Pulmonary artery endothelial cell (primary cell): ENCODE measurements around the gene RALGAPA1. TPM values are rescaled to one million over a fixed set of nuclear protein-coding genes. Genes with fewer than 3 reads are reported as not detected.
"Not testable (repeated sequence)": the region's sequence is repeated elsewhere in the genome, so short reads cannot be mapped to it uniquely, and the experiment has no call there.

Source experiments
- DNase-seq: peaks from one replicate; pipeline ENCODE4 v3.0.0-alpha.2; 2011; ENCODE audit warnings: low read depth, low spot score
- total RNA-seq: library from RNA; depleted of rRNA; stranded (reverse); fragments of >200 nt; gene quantifications from 2 replicates; pipeline ENCODE4 v1.2.3, GENCODE V29; 2014

The RALGAPA1 gene
- total RNA-seq = 14.8 and 22.0 TPM in 2 replicates

DNA sequence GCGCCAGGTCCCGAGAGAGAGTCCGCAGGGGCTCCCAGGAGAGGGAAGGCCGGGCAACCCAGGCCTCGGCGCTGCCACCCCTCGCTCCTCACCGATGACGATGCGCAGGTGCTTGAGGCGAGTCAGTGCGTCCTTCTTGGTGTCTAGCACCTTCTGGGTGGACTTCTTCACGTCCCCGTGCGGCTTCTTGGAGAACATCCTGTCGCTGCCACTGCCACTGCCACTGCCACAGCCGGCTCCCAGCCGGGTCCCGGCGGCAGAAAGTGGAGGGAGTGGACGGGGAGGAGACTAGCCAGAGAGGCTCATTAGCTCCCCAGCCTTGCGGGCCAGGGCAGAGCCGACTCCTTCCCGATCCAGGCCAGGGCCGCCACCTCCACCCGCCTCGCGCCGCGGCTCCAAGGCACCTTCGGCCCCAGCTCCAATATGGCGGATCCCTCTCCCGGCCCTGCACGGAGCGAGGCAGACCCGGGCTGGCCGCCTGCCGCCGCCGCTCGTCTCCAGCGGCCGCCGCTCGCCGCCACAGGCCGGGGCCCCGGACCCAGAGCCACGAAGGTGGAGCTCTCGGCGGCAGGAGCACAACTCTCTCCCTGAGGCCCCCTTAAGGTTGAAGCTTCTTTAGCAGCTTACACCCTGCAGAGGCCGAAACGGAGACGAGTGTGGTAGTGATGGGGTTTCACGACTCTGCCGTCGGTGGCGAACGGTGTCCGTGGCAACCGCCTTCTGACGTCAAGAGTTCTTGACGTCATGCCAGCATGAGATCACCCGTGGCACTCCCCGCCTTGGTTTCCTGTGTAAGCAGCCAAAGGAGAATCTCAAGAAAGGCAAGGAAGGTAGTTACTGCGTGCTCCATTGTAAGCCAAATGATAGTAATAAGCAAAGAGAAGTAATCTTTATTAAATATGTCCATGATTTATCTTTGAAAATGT lies at the start of gene RALGAPA1:
Gene RALGAPA1 (minus strand): TSS at position 658 of the 926 bp plus-strand sequence. CDS start 460 bp downstream, at position 198.
- DNase-seq = peak; percentile 96

DNA sequence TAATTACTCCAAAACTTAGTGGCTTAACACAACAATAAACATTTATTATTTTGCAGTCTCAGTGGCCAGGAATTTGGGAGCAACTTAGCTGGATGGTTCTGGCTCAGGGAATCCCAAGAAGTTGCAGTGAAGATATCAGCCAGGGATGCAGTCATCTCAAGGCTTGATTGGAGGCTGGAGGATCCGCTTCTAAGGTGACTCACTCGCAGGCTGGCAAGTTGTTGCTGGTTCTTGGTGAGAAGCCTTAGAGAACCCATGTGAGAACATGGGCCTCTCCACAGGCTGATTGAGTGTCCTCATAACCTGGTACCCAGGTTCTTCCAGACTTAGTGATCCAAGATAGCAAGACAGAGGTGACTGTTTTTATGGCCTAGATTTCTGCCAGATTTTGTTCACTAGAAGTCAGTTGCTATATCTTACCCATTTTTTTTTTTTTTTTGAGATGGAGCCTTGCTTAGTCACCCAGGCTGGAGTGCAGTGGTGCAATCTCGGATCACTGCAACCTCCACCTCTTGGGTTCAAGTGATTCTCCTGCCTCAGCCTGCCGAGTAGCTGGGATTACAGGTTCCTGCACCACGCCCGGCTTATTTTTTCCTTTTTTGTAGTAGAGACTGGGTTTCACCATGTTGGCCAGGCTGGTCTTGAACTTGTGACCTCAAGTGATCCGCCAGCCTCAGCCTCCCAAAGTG lies 49.6 kb upstream of the RALGAPA1 start:
- DNase-seq = no peak

DNA sequence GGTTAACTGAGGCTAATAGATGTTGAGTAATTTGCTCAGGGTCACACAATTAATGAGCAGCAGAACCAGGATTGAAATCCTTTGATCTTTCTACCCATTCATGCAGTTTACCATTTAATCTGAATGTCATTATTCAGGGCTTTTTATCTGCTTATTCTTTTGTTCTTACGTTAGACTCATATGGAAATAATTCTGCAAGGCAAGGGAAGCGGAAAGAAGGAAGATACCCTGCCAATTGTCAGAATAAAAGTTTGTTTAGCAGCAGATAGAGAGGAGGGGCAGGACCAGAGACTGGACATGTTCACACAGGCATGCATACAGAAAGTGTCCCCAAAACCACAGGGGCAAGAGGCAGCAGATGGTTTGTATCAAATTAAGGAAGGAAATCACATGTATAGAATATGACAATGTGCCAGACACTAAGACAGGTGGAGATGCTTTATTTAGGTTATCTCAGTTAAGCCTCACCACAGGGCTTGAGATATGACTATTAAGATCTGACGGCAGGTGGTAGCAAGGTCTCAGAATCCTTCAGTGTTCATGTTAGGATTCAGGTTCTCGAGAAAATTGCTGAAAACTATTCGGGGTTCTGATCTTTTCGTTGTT lies 46.9 kb upstream of the RALGAPA1 start:
- DNase-seq = no peak

DNA sequence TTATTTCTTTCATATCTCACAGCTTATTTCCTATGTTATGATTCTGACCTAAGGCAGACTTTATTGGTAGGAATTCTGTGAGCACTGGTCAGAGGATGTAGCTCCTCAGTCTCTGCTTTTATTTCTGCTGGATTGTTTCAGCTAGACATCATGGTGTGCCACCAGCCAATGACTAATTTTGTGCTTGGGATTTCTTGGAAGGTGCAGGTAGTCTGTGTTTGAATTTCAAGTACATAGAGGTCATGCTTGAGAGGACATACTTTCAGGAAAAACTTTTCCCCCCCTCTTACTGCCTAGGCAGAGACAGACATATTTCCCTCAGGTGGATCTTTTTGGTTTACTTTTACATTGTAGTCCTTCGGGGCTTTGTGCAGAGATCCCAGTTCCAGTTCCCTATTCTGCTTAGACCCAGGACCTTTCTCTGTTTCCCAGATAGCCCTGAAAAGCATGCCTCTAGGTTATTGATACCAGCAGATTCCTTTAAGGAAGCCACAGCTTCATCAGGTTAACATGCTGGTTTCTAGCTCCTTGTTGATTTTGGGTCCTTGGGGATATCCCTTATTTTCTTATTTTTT lies 45.7 kb upstream of the RALGAPA1 start:
- DNase-seq = no peak

DNA sequence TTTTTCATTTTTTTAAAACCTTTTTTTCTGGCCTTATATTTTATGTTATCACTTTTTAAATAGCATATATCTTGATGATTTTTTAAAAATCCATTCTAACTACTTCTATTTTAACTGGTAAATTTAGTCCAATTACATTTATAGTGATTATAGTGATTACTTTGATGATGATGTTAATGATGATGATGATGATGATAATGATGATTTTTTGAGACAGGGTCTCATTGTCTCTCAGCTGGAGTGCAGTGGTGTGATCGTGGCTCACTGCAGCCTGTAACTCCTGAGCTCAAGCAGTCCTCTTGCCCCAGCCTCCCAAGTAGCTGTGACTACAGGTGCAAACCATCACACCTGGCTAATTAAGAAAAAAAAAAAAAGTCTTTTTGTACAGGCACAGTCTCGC lies 44.1 kb upstream of the RALGAPA1 start:
- no peak for DNase-seq

DNA sequence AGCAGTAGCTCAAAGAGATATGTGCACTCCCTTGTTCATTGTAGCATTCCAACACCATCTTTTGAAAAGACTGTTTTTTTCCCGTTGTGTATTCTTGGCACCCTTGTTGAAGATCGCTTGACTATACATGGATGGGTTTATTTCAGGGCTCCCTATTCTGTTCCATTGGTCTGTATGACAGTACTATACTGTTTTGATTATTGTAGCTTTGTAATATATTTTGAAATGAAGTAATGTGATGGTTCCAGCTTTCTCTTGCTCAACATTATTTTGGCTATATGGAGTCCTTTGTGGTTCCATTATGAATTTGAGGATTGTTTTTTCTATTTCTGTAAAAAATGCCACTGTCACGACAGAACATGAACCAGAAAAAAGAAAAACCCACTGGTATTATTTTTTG lies 42.7 kb upstream of the RALGAPA1 start:
- no peak for DNase-seq

DNA sequence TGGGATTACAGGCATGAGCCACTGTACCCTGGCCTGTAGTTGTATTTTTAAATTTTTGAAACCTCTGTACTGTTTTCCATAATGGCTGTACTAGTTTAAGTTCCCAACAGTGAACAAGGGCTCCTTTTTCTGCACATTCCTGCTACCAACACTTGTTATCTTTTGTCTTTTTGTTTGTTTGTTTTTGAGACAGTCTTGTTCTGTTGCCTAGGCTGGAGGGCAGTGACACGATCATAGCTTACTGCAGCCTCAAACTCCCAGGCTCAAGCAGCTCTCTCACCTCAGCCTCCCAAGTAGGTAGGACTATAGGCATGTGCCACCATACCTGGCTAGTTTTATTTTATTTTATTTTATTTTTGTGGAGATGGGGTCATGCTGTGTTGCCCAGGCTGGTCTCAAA lies 40.0 kb upstream of the RALGAPA1 start:
- no peak for DNase-seq

DNA sequence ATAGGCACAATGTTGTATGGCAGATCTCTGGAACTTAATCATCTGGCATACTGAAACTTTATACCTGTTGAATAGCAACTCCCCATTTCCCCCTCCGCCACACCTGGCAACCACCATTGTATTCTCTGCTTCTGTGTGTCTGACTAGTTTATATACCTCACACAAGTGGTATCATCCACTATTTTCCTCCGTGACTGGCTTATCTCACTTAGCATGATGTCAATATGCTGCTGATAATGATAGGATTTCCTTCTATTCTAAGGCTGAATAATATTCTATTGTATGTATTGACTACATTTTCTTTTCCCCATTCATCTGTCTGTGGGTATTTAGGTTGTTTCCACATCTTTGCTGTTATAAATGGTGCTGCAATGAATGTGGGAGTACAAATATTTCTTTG lies 38.5 kb upstream of the RALGAPA1 start:
- peak; percentile 1 for DNase-seq

DNA sequence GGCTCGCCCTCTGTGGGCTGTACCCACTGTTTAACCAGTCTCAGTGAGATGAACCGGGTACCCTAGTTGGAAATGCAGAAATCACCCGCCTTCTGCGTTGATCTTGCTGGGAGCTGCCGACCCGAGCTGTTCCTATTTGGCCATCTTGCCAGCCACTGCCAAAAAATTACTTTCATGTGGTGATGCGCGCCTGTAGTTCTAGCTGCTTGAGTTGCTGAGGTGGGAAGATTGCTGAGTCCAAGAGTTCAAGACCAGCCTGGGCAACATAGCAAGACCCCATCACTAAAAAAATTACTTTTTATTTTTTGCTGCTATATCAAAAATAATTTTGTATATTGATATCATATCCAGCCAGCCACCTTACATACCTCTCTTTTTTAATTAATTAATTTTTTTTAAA lies 35.4 kb upstream of the RALGAPA1 start:
- DNase-seq = no peak

DNA sequence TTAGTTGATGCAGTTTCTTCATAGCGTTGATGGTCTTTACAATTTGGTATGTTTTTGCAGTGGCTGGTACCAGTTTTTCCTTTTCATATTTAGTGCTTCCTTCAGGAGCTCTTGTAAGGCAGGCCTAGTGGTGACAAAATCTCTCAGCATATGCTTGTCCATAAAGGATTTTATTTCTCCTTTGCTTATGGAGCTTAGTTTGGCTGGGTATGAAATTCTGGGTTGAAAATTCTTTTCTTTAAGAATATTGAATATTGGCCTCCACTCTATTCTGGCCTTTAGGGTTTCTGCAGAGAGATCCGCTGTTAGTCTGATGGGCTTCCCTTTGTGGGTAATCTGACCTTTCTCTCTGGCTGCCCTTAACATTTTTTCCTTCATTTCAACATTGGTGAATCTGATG lies 33.1 kb upstream of the RALGAPA1 start:
- DNase-seq = not testable (repeated sequence)

DNA sequence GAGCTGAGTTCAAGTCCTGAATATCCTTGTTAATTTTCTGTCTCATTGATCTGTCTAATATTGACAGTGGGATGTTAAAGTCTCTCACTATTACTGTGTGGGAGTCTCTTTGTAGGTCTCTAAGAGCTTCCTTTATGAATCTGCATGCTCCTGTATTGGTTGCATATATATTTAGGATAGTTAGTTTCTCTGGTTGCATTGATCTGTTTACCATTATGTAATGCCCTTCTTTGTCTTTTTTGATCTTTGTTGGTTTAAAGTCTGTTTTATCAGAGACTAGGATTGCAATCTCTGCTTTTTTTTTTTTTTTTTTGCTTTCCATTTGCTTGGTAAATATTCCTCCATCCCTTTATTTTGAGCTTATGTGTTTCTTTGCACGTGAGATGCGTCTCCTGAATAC lies 32.6 kb upstream of the RALGAPA1 start:
- DNase-seq = not testable (repeated sequence)

DNA sequence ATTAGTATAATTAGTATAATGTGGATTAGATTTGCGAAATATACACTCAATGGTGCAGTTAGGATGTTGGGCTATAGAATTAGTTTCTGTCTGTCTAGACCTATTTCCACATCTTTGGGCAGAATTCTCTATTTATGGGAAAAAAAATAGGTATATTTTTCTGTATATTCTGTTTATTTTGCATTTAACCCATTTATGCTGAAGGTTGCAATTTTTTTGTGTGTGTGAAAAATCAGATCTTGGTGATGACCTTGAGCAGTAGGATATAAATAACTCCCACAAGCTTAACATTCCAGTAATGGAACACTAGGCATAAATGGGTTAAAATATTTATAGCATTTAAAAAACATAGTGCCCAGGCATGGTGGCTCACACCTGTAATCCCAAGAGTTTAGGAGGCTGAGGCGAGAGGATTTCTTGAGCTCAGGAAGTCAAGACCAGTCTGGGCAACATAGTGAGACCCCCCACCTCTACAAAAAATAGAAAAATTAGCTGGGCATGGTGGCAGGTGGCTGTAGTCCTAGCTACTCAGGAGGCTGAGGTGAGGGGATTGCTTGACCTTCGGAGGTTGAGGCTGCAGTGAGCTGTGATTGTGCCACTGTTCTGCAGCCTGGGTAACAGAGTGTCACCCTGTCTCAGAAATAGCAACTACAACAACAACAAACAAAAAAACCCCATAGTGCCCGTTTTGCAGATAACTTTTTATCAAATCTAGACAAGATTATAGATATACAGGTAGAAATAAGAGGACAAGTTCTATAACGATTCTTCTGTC lies 26.3 kb upstream of the RALGAPA1 start:
- DNase-seq = no peak

DNA sequence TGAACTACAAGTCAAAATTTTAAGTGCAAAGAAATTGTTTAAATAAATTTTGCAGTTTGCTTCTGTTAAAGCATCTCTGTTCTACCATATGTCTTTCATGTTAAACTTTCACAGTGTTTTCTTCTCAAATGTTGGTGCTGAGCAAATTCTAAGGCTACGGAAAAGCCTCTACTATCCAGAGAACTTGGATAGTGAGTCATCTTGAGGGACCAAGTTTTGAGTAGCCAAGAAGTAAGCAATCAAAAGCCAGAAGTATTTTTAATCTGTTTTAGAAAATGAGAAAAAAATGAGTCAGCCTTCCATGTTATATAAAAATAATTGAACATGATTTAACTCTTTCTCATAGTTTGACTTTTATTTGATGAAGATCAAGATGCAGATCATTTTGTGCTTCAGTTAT lies 20.4 kb upstream of the RALGAPA1 start:
- no peak for DNase-seq

DNA sequence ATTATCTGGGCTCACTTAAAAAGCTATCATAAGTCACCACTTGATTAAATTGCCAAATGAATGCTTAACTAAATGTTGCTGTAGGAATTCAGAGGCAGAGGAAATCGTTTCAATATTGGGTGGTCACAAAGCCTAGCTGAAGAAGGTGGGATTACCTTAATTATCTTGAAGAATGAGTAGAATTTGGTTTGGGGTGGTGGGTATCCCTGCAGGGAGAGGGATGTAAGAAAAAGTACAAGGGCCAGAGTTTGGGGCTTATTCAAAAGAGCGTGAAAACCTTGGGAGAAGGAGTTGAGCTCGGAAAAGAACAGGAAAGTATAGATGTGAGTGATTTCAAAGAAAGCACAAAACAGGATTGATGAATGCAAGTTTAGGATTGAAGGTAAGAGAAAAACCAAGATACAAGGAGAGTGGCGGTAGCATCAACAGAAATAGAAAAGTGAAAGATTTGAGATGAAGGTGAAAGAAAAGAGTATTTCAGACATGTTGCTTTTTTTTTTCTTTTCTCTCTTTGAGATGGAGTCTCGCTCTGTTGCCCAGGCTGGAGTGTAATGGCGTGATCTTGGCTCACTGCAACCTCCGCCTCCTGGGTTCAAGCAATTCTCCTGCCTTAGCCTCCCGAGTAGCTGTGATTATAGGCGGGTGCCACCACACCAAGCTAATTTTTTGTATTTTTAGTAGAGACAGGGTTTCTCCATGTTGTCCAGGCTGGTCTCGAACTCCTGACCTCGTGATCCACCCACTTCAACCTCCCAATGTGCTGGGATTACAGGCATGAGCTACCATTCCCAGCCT lies 18.8 kb upstream of the RALGAPA1 start:
- DNase-seq = no peak

DNA sequence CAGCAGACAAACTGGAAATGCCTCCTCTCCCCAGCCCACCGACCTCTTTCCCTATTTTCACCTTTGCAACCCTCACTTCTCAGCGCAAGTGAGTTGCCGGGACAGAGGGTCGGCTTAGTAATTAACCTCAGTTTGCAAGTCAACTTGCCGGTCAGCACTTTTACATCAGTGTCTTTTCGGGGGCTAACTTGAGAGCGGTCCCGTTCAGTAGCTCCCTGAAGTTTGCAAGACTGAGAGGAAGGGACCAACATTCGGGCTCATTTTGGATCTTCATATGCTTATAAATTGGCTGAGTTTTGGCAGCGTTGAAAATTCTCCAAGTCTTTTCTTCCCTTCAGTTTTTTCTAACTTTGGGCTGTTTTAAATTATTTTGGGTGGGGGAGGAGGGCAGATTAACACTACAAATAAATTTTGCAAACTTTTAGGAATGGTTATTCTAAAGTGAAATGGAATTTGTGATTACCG lies 17.9 kb upstream of the RALGAPA1 start:
- DNase-seq = no peak

DNA sequence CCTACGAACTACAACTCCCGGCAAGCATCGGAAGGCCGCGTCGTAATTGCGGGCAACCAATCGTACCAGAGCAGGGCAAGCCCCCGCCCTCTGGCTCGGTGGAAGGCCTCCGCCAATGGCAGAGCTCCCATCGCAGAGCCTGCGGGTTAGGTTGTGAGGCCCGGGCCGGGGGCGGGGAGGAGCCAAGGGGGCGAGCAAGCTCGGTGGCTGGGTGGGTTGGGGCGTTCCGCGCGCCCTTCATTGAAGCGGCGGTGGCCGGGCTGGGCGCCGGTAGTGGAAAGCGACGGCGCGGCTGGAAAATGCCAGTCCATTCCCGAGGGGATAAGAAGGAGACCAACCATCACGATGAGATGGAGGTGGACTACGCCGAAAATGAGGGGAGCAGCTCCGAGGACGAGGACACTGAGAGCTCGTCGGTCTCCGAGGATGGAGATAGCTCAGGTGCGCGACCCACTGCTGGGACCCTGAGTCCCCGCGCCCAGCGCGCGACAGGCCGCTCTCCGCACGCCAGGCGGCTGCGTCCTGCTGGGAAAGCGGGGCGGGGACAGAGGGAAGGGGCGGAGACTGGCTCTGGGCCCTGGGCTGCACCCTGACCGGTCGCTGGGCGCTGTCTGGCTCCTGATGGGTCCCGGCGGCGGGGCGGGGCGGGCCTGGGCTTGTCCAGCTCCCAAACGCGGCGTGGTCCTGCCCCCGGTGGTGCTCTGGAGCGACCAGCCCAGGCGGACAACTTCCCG lies 17.3 kb upstream of the RALGAPA1 start, which contains the start of gene BRMS1L:
Gene BRMS1L (plus strand): TSS at position 121 of the 734 bp plus-strand sequence. CDS start 179 bp downstream, at position 300.
- DNase-seq = peak; percentile 95

DNA sequence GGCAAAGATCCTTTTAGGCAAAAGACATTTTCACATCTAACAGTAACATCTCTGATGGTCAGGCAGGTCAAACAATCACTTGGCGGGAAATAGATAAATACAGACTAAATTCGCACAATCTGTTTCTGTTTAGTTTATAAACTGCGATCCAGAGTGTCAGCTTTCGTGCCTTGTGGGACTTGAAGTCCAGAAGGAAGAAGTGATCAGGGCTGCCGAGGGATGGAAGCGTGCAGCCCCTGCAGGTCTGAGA lies 16.8 kb upstream of the RALGAPA1 start:
- no peak for DNase-seq

DNA sequence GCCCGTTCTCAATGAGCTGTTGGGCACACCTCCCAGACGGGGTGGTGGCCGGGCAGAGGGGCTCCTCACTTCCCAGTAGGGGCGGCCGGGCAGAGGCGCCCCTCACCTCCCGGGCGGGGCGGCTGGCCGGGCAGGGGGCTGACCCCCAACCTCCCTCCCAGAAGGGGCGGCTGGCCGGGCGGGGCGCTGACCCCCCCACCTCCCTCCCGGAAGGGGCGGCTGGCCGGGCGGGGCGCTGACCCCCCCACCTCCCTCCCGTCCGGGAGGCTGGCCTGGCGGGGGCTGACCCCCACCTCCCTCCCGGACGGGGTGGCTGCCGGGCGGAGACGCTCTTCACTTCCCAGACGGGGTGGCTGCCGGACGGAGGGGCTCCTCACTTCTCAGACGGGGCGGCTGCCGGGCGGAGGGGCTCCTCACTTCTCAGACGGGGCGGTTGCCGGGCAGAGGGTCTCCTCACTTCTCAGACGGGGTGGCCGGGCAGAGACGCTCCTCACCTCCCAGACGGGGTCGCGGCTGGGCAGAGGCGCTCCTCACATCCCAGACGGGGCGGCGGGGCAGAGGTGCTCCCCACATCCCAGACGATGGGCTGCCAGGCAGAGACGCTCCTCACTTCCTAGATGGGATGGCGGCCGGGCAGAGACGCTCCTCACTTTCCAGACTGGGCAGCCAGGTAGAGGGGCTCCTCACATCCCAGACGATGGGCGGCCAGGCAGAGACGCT lies 15.5 kb upstream of the RALGAPA1 start:
- DNase-seq = not testable (repeated sequence)

DNA sequence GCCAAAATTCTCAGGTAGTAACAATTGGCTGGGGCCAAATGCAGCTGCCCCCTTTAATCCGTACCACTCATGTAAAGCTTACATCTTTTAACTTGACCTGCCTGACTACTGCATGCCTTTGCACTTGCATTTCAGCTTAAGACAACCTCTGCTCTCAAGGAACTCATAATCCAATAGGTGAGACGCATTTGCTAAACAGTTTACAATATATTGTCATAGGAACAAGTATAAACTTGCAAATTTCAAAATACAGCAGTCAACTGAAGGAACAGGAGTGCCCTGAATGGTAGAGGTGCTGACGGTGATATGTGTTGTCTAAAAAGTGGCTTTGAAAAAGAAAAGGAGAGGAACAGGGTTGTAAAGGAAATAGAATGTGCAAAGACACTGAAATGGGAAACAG lies 13.4 kb upstream of the RALGAPA1 start:
- DNase-seq = no peak
